ENCODE measurements around the gene LSM14A. TPM values are rescaled to one million over a fixed set of nuclear protein-coding genes. Genes with fewer than 3 reads are reported as not detected.
"Not testable (repeated sequence)": the region's sequence is repeated elsewhere in the genome, so short reads cannot be mapped to it uniquely, and the experiment has no call there.

LSM14A gene
- total and polyA plus RNA-seq, 2 of the 13 experiments (the other 11 are each of a cell fraction or from before 2014, with no cell fraction given): 77.0 to 83.6 TPM

DNA sequence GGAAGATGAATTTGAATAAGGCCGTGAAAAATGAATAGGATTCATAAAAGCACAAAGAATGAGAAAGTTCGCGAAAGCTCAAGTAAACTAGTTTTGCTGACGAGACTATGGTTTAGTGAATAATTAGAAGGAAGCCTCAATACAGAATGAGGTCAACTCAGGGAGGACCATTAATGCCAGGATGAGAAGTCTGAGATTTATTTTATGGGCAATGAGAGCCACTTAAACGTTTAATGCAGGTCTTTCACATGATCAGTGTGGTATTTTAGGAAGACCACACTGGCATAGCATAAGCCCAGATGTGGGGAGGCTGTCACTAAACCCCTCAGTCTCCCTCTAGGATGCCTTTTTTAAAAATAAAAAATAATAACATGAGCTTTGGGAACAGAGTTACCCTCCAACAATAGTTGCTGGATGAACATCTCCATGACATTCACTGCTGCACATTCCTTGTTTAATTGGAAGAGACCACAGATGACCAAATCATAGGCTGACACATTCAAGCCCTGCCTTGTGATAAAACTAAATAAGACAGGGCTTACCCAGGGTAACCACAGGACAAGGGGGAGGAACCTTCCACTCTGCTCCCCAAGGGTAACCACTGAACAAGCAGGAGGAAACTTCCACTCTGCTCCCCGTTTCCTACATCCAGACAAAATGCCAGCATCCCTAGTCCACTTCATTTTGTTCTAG is 43.6 kb upstream of the LSM14A start (continued):
- TF ChIP-seq, protein P1, sequence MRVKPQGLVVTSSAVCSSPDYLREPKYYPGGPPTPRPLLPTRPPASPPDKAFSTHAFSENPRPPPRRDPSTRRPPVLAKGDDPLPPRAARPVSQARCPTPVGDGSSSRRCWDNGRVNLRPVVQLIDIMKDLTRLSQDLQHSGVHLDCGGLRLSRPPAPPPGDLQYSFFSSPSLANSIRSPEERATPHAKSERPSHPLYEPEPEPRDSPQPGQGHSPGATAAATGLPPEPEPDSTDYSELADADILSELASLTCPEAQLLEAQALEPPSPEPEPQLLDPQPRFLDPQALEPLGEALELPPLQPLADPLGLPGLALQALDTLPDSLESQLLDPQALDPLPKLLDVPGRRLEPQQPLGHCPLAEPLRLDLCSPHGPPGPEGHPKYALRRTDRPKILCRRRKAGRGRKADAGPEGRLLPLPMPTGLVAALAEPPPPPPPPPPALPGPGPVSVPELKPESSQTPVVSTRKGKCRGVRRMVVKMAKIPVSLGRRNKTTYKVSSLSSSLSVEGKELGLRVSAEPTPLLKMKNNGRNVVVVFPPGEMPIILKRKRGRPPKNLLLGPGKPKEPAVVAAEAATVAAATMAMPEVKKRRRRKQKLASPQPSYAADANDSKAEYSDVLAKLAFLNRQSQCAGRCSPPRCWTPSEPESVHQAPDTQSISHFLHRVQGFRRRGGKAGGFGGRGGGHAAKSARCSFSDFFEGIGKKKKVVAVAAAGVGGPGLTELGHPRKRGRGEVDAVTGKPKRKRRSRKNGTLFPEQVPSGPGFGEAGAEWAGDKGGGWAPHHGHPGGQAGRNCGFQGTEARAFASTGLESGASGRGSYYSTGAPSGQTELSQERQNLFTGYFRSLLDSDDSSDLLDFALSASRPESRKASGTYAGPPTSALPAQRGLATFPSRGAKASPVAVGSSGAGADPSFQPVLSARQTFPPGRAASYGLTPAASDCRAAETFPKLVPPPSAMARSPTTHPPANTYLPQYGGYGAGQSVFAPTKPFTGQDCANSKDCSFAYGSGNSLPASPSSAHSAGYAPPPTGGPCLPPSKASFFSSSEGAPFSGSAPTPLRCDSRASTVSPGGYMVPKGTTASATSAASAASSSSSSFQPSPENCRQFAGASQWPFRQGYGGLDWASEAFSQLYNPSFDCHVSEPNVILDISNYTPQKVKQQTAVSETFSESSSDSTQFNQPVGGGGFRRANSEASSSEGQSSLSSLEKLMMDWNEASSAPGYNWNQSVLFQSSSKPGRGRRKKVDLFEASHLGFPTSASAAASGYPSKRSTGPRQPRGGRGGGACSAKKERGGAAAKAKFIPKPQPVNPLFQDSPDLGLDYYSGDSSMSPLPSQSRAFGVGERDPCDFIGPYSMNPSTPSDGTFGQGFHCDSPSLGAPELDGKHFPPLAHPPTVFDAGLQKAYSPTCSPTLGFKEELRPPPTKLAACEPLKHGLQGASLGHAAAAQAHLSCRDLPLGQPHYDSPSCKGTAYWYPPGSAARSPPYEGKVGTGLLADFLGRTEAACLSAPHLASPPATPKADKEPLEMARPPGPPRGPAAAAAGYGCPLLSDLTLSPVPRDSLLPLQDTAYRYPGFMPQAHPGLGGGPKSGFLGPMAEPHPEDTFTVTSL (CRISPR knock-in tag; IDR thresholded peaks at IDR 0.05; ENCODE audit: borderline replicate concordance): no peak
- no peak for TF ChIP-seq FOXK2 (IDR thresholded peaks at IDR 0.05)

DNA sequence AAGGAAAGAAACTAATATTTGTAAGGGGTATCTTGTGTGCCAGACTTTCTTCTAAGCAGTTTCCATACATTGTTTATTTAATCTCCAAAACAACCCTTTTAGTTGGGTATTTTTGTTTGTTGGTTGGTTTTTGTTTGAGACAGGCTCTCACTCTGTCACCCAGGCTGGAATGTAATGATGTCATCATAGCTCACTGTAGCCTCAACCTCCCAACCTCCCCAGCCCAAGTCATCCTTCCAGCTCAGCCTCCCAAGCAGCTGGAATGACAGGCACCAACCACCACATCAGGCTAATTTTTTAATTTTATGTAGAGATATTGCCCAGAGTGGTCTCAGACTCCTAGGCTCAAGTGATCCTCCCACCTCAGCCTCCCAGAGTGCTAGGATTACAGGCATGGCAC is 41.2 kb upstream of the LSM14A start:
- Histone ChIP-seq H3K4me3 (replicated peaks in 1 of 3; ENCODE audit: insufficient read depth in 1 of 3, low read depth in 2 of 3, low read length in 3 of 3) (no peak overlapping the region), H3K27me3 (ENCODE audit: control insufficient read depth in 1 of 2, insufficient read depth in 2 of 2, low read length in 2 of 2) (no peaks in the 10 kb centered on the region; a peak in 1 of 5 replicates), H3K9ac (ENCODE audit: insufficient read depth, low read depth, low read length) (no peak overlapping the region), H3K79me2 (ENCODE audit: insufficient read depth, low read length) (no peaks in the 10 kb centered on the region), H4K20me1 (ENCODE audit: insufficient read depth, low read length) (no peaks in the 10 kb centered on the region), H3K36me3 (replicated peaks in 1 of 2; ENCODE audit: control insufficient read depth in 1 of 2, insufficient read depth in 2 of 2, low read length in 2 of 2) (no peaks in the 10 kb centered on the region), H2AFZ (ENCODE audit: low read length) (no peak overlapping the region), H3K4me2 (ENCODE audit: low read depth, low read length) (no peak overlapping the region), H3K9me3 (ENCODE audit: low read length) (no peaks in the 10 kb centered on the region), H3K4me1 (ENCODE audit: insufficient read depth, low read length) (peaks cover 13% of the 10 kb centered on the region), H3K27ac (ENCODE audit: extremely low read length, insufficient read depth, low read length) (no peak overlapping the region)
- POLR2A ChIA-PET: no interaction called here
- DNase-seq (ENCODE audit: low spot score) (no peak), ATAC-seq (no peak), FAIRE-seq (no peak)
- CTCF ChIA-PET (ENCODE audit: low intra/inter-chr PET ratio, low total read pairs): no interaction called here
- intact Hi-C loops (cut with micrococcal nuclease; ENCODE audit: unreplicated experiment) (no loop called here), in situ Hi-C loops (cut with HindIII; ENCODE audit: extremely low pct_ligation_motif_present, low pct_unique_long_range_greater_than_20kb) (no loop called here)
- BruUV-seq (replicated peaks): no TSS peak
- TF ChIP-seq ATF7 (IDR thresholded peaks at IDR 0.05) (peak; percentile 86), ATF7 (CRISPR knock-in tag; IDR thresholded peaks at IDR 0.05) (no peak), ZNF713 (CRISPR knock-in tag; IDR thresholded peaks at IDR 0.05) (no peak), ZNF496 (CRISPR knock-in tag; IDR thresholded peaks at IDR 0.05; ENCODE audit: insufficient replicate concordance) (no peak)

DNA sequence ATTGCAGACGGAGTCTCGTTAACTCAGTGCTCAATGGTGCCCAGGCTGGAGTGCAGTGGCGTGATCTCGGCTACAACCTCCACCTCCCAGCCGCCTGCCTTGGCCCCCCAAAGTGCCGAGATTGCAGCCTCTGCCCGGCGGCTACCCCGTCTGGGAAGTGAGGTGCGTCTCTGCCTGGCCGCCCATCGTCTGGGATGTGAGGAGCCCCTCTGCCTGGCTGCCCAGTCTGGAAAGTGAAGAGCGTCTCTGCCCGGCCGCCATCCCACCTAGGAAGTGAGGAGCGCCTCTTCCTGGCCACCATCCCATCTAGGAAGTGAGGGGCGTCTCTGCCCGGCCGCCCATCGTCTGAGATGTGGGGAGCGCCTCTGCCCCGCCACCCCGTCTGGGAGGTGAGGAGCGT is 40.2 kb upstream of the LSM14A start:
- 92% methylated on average over 4 of the region's 24 CpGs for WGBS (ENCODE audit: low lambda C conversion rate)
- ATAC-seq; H4K20me1 ChIP-seq (ENCODE audit: insufficient read depth, low read length); H3K4me3 ChIP-seq (replicated peaks in 1 of 3; ENCODE audit: insufficient read depth in 1 of 3, low read depth in 2 of 3, low read length in 3 of 3); FAIRE-seq; in situ Hi-C loops (cut with HindIII; ENCODE audit: extremely low pct_ligation_motif_present, low pct_unique_long_range_greater_than_20kb); H3K36me3 ChIP-seq (replicated peaks in 1 of 2; ENCODE audit: control insufficient read depth in 1 of 2, insufficient read depth in 2 of 2, low read length in 2 of 2); H3K9ac ChIP-seq (ENCODE audit: insufficient read depth, low read depth, low read length); POLR2A ChIA-PET; H3K27ac ChIP-seq (ENCODE audit: extremely low read length, insufficient read depth, low read length); H3K27me3 ChIP-seq (ENCODE audit: control insufficient read depth in 1 of 2, insufficient read depth in 2 of 2, low read length in 2 of 2); BruUV-seq (replicated peaks); H3K9me3 ChIP-seq (ENCODE audit: low read length); H2AFZ ChIP-seq (ENCODE audit: low read length); H3K79me2 ChIP-seq (ENCODE audit: insufficient read depth, low read length); intact Hi-C loops (cut with micrococcal nuclease; ENCODE audit: unreplicated experiment); H3K4me2 ChIP-seq (ENCODE audit: low read depth, low read length); CTCF ChIA-PET (ENCODE audit: low intra/inter-chr PET ratio, low total read pairs); DNase-seq (ENCODE audit: low spot score): not testable (repeated sequence)
- peaks cover 13% of the 10 kb centered on the region for H3K4me1 ChIP-seq (ENCODE audit: insufficient read depth, low read length)
